Measurements from ENCODE around the gene CLK2.
"Not testable (repeated sequence)": the region's sequence is repeated elsewhere in the genome, so short reads cannot be mapped to it uniquely, and the experiment has no call there.

CLK2 gene

DNA sequence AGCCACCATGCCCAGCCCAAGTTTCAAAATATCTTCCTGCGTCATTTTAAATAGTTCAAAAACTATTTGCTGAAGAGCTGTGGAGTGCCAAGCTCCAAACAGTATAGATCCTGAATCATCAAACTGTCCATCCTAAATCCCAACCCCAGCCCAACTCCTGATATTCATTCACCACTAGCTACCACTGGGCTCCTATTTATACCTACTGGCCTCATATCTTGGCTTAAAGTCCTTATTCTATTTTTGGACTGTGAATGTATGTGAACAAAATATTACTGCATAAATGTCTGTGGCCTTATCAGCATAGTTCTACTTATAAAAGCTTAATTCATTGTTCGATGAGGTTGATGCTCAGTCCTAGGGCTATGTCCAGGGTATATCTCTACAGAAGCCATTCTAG lies 5.9 kb downstream of the CLK2 start:
- no peak for DNase-seq (ENCODE audit: low spot score)

DNA sequence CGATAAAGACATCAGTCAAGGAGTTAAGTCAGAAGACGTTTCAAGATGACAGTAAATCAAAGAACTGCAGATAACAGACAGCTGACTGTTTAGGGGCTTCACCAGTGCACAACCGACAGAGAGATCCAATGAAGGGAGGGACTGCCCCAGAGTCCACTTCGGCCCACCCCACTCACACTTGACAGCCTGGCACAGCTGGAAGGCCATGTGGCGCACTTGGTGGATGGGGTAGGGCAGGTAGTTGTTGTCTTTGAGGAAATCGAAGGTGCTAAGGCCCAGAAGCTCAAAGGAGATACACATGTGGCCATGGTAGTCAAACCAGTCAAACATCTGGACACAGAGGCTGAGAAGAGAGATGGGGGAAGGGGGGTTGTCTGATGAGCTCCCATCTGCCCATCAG lies 6.8 kb downstream of the CLK2 start:
- no peak for DNase-seq (ENCODE audit: low spot score)

DNA sequence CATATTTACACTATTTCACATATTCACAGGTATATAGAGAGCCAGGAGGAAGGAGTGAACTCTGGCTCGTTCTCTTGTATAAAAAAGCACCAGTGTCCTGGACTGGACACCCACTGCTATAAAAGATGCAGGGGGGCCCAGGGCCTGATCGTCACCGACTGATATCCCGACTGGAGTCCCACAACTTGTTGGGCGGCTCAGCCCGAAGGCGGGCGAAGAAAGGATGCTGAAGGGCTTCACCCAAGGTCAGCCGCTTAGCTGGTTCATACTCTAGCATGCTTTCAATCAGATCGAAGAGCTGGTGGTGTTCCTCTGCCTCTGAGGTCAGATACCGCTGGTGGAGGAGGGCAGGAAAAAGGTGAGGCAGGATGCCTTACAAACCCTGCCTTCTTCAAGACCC lies 10.2 kb downstream of the CLK2 start:
- no peak for DNase-seq (ENCODE audit: low spot score)

DNA sequence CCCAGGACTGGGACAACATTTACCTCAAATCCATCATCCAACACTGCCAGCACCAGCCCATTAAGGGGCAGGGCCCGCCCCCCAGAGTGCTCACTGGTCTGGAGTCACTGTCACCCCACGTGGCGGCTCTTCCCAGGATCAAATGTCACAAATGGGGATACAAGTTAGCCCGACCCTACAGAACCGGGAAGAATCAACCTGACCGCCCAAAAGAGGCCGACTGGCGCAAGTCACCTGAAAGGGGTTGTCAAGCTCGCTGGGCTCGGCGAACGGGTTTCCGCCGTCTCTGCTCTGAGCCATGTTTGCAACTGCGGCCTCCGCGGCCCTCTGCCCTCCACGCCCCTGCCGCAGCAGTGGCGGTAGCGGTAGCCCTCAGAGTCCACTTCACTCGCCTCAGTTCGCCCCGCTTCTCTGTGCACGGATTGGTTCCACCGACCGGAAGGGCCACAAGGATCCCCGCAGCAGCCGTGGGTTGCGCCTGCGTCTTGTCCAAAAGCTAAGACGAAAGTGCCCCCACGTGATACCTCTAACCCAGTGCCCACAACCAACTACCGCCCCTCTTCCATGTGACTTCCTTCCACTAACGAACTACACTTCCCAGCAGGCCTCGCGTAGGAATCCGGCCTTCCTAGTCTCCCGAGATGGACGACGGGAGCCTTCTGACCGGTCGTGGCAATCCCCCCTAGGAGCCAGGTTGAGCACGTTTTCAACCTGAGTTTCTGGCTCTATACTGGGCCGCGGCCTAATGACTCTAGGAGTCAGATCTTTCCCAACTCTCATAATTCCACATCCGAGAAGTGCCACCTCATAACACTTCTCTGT lies 11.2 kb downstream of the CLK2 start, which contains the start of gene SCAMP3:
Gene SCAMP3, minus strand, starts transcription at position 509 of the 822 bp plus-strand sequence. Its CDS starts 209 bp downstream, at position 300.
- DNase-seq (ENCODE audit: low spot score) = peak; percentile 99

DNA sequence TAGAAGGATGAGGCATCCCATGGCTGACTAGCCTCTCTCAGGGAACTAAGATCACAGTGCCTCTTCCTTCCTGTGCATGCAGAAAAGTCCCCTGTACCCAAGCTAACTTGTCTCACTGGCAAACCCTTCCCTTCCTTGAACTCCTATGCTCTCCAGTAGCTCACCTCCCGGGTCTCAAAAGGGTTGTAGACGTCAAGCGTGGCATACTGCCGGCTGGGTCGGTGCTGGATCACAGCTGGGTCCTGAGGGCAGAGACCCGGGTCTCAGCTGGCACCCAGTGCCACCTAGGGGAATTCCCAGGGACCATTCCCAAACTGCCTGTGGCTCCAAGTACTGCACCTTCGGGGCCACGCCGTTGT lies 11.8 kb downstream of the CLK2 start:
- peak; percentile 40 for DNase-seq (ENCODE audit: low spot score)

DNA sequence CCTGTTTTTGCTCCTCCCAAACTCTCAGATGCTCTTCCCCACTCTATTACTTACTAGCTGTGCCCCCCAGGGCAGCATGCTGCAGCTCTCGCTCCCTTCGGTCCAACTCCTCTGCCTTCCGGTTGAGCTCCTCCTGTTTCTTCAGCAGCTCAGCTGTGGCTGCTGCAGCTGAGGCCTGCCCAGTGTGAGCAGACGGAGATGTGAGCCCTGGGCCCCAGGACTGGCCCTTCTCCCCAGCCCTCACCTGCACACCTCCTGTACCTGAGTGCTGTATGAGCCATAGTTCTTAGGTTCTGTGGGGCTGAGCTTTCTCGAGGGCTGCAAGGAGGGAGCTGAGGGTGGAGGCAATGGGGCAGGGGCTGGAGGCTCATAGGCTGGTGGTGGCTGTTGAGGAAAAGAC lies 13.0 kb downstream of the CLK2 start:
- DNase-seq (ENCODE audit: low spot score) = no peak

DNA sequence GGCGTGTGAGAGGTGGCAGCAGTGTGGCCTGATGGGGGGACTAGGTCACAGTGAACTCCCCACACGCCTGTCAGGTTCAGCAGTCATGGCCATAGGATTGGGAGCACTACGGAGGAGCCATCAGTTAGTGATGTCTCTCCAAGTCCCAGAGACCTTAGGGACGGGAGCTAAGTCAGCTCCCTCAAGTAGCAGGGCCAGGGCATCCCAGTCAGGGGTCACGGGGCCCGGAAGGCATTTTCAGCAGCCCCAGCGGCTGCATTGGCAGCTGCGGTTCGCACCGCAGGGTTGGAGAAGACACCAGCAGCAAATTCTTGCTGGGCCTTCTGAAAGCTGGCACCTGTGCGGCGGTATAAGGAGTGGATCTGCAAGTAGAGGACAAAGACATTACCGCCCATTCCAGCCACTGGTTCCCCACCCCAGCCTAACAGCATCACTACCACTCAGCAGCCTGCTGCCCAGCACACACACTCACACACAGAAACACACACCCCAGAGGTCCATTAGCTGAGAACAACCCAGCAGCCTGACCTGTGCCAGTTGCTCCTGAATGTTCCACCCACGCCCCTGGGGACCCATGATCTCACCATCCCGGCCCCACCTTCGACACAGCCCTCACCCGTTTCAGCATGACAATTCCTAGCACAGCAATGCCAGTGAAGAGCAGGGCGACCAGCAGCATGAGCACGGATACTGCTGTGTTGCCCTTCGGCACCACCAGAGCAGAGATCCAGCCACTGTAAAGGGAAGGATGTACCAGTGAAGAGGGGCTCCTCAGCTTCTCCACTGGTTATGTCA lies 17.0 kb downstream of the CLK2 start:
- no peak for DNase-seq (ENCODE audit: low spot score)

DNA sequence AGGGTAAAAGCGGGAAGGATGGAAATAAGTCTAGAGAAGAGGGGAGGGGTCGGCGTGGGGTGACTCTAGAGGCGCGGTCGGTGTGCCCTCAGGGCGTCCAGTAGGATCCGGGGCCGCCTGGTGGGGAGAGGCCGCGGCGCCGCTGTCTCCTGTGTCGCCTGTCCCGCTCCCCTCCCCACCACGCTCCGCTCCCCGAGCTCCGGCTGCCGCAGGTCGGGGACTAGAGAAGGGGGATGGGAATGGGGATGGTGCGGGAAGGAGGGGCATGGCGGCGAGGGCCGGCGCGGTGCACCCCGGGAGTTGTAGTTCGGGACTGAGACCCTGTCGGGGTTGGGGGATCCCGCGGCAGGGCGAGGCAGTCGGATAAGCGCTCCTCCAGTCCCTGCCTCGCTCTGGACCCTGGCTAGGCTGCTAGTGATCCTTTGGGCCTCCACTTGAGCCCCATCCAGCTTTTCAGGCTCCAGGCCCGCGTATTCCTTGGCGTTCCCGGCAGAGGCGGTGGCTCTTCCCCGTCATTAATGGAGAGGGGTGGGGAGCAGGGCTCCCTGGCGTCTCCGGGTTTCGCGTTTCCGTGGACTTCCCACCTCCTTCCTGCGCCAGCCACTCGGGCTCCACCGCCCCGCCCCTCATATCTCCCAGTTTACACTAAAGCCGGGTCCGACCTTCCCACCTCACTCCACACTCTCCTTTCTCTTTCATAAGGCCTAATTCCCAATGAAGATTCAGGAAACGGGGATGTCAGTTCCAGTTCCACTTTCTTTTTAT lies 17.9 kb downstream of the CLK2 start, which contains the start of gene ENTREP3:
Gene ENTREP3, minus strand, starts transcription at position 241 of the 765 bp plus-strand sequence. CDS start 606 bp downstream, outside the sequence.
- DNase-seq (ENCODE audit: low spot score) = peak; percentile 96

DNA sequence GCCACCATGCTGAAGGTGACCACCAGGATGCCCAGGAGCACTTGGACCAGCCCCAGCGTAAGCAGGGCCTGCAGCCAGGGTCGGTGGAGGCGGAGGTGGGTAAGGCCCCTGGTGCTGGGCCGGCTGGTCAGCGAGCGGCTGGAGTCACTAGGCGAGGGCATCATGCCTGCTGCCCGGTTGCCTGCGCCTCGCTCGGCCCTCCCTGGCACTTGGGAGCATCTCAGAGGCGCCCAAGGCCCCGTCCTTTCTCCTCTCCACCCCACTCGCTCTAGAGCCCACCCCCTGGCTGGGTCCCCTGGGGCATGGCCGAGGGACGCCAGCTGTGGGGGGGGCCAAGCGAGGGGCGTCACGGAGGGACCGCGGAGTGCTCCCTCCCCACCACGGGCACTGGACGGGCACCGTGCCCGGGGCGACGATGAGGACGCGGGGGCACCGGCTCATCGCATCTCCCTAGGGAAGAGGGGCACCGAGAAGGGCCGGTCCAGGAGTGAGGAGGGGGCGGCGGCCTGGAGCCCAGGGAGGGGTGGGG lies 18.5 kb downstream of the CLK2 start:
- DNase-seq (ENCODE audit: low spot score) = no peak

DNA sequence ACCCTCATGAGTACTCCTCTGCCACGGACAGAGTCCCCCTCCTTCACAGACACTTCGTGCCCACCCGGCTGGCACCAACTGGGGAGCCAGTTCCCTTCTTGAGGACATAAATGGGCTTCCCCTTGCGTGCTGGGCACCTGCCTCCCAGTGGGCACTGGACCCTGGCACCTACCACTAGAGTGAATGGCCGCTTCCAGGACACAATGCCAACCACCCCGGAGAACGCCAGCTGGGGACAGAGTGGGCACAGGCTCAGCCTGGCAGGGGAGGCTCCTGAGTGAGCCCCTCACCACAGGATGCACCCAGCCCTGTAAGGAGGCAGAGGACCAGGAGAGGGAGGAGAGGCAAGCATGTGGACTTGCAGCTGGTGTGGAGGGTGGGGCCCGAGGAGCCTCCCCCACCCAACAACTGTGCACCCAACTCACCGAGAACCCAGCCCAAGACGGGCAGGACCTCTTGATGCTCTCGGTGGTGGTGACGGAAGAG lies 19.0 kb downstream of the CLK2 start:
- no peak for DNase-seq (ENCODE audit: low spot score)

DNA sequence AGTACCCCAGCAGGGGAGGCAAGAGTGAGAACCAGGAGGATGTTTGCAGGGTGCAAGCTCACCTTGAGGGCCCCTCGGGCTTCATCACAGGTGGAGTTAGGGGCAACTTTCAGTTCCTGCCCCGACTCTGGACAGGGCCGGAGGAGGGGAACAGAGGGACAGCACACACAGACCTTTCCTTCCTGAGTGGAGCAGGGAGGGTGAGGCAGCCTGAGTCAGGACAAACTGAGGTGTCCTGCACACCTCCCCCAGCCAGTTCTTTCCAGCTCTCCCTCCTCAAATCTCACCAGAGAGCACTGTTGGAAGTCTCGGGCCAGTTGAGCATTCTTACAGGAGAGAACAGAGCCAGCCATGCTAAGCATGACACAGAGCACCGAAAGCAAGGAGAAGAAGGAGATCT lies 19.5 kb downstream of the CLK2 start:
- DNase-seq (ENCODE audit: low spot score) = no peak

DNA sequence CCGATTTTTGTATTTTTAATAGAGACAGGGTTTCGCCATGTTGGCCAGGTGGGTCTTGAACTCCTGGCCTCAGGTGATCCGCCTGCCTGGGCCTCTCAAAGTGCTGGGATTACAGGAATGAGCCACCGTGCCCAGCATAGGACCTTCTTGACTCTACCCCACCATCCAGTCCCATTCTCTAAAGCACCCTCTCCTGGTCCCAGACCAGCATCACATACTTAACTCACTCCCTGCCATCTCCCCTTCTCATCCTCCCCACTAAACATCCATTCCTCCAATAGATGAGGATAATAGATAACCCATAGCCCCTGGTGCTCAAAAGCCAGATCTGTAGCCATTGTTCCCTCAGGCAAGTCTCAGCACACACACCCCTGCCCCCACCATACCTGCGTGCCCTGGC lies 20.1 kb downstream of the CLK2 start:
- no peak for DNase-seq (ENCODE audit: low spot score)

DNA sequence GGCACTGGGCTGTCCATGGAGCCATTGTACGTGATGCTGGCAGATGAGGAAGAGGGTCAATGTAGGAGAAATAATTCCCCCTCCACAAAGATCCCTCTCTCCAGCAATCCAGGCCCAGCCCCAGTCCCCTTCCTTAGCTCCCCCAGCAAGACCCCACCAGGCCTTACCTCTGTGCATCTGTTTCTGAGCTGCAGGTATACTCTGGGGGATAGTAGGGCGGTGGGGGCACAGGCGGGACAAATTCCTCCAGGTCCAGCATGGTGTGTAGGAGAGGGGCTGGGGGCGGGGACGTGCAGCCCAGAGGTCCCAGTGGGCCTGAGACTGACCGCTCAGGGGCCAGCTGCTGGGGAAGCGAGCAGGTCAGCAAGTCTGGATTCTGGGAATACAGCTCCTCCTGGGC lies 21.7 kb downstream of the CLK2 start:
- DNase-seq (ENCODE audit: low spot score) = no peak

DNA sequence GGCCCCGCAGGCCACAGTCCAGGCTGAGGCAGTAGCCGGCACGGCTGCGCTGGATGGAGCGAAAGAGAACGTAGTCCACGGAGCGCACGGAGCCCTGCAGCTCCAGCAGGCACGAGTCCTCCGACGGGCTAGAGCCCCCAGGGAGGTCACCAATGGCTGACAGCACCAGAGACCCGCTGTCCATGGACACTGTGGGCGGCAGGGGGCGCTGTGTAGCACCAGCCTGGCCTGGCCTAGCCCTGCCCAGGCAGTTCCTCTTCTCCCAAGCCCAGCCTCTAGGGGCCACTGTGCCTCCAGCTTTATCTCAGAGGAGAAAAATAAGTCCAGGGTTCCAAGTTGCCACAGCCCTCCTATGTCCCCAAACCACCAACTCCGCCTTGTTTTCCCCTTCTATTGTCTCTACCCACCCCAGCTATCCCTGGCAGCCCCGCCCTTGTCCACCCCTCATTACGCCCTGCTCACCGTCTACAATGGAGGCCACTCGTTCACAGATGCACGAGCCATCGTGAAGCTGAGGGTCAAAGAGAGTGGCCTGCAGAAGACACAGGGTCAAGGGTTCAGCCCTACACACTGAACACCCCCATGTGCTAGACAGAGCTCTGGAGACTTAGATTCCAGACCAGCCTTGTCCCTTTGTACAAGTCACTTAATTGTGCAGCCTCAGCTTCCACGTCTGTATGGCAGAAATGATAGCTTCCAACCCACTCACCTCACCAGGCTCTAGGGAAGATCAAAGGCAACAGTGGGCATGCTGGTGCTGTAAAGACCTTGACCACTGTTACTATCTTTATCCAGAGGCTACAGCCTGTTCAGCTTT lies 22.5 kb downstream of the CLK2 start:
- DNase-seq (ENCODE audit: low spot score) = peak; percentile 97

DNA sequence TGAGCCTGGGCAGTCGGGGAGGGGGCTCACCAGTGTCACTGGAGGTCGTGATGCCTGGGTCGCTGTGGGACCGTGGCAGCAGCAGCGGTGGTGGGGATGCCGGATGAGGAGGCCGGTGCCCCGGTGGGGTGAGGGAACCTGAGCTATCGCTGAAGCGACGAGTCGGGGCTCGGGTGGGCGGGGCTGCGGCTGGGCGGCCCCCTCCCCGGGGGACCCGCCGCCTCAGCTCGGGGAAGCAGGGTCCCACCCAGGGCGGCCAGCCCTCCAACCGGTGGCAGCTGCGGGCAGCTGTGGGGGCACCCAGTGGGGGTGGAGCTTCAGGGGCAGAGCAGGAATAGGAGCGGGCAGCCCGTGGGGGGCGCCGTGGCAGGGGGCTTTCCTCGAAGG lies 23.1 kb downstream of the CLK2 start:
- no peak for DNase-seq (ENCODE audit: low spot score)

DNA sequence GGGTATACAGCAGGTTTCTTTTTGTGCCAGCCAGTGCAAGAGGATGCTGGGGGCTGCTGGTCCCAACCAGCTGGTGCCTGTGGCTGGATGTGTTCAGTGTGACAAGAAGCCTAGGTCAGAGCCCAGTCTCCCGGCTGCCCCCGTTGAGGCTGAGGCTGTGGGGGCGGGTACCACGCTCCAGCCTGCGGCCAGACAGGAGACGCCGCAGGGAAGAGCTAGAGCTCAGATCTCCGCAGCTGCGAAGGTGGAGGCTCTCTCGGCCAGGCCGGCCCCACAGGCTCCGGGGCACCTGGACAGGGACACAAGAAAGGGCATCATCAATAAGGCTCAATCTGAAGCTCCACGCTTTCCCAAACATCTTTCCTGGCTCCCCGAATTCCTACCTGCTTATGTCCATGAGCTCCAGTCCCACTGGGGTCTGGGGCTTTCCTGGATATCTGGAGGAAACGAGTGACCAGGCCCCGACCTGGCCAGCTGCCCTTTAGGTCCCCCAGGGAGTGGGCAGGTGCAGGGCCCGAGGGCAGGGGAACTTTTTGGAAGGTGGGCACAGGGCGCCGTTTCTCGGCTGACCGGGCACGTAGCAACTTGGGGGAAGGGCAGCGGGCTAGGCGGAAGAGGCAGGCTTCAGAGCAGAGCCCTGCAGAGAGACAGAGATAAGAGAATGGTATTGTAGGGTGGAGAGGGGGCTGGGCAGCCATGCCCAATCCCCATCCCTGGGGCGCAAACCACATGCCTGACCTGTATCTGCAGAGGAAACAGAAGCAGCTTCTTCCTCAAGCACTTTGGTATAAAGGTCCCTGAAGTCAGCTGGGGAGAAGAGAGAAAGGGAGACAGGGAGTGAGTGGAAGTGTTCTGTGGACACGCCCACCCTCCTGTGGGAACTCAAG lies 25.4 kb downstream of the CLK2 start:
- no peak for DNase-seq (ENCODE audit: low spot score)

DNA sequence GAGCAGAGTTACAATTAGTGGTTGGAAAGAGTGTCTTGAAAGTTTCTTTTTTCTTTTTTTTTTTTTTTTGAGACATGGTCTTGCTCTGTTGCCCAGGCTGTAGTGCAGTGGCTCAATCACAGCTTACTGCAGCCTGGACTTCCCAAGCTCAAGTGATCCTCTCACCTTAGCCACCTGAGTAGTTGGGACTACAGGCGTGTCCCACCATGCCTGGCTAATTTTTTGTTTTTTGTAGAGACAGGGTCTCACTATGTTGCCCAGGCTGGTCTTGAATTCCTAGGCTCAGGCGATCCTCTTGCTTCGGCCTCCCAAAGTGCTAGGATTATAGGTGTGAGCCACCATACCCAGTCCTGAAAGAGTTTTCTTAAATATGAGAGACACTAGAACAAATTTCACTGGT lies 26.5 kb downstream of the CLK2 start:
- DNase-seq (ENCODE audit: low spot score) = not testable (repeated sequence)

DNA sequence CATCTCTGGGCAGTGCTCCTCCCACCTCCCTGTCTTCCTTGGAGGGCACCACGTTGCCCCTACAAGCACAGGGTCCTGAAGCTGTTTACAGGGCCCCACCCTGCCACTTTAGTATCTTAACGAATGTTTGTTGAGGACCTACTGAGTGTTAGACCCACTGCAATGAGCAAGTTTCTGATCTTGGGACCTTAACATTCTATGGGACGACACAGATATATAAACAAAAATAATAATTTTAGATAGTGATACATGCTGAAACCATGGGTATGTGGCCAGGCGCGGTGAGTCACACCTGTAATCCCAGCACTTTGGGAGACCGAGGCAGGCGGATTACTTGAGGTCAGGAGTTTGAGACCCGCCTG lies 28.2 kb downstream of the CLK2 start:
- no peak for DNase-seq (ENCODE audit: low spot score)

DNA sequence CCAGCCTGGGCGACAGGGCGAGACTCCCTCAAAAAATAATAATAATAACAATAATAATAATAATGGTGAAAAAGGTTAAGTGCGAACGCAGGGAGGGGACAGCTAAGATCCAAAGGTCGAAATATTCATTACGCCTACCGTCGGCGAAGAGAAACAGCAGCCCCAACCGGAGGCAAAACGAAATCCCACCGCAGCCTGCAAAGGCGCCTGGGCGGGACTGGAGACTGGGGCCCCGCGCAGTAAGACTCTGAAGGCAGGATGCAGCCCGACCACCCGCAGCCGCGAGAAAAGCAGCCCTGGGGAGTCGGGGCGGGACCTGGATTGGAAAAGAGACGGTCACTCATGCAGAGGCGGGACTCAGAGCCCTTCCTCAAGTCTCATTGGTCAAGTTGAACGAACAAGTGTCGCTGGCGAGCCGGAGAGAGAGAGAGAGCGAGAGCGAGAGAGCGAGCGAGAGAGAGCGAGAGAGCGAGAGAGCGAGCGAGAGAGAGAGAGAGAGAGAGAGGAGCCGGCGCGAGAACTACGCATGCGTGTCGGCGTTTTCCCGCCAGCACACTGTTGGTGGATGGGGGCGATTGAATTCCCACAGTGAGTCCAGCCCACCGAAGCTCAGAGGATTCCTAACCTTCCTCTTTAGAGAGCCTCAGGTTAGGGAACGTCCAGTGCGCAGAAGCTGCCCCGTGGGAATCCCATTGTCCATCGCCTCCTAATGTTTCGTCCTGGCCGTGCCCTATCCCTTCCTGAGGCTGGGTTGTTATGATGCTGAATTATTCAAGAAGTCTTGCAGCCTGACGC lies 28.7 kb downstream of the CLK2 start:
- peak; percentile 93 for DNase-seq (ENCODE audit: low spot score)
